LoVo (cell line): ENCODE measurements around the gene COG6.

ENCODE experiments used
- DNase-seq: peaks from one replicate; pipeline ENCODE4 v3.0.0-alpha.2; 2016; ENCODE audit warnings: low spot score

Gene COG6

DNA sequence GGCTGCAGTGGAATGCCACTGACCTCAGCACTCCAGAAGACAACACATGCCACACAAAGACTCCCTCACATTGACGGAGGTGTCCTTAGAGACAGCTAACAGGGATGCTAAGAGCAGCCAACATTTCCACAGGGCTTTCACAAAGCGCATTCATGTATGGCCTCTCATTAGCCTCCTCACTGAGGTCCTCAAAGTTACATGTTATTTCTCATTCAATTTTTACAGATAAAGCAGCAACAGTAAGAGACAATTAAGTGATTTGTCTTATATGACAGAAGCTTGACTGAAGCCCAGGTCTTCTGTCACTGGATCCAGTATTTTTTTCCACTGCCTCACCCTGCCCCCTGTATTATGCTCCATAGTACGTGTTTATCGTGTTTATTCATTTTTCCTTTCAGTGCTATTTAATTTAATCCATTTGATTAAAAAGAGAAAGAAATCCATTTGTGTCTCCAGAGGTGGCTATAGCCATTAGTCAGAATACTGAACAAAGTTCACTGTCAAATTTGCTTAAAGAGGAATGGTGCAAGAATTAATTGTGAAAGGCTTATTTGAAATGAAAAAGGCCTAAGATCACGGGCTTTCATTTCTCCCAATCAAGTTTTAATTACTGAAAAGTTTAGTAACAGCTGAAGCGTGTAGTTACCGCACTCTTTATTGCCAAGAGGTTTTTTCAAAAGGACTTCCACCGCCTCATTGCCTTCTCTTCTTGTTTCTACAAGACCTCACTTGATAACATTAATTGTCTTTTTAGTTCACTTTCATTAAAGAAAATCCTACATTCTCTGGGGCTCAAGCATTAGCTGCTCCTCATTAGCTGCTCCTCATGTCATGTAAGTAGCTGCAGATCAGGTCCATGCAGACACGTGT lies 115.0 kb downstream of the COG6 start:
- DNase-seq, result no peak

DNA sequence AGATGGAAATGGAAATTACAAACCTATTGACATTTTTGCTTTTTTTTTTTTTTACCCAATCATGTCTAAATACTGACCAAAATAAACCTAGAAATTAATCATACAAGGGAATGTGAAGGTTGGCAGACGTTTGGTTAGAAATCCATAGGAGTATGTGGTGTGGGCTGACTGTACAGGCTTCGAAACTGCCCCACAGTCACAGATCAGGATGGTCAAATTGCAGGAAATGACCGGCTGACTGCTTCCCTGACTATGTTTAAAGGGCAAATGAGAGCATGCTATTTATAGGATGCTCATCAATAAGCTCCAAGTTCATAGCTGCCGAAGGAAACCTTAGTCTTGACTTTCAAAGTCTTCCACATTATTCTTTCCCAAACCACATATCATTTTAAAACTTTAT lies 118.4 kb downstream of the COG6 start:
- no peak for DNase-seq

DNA sequence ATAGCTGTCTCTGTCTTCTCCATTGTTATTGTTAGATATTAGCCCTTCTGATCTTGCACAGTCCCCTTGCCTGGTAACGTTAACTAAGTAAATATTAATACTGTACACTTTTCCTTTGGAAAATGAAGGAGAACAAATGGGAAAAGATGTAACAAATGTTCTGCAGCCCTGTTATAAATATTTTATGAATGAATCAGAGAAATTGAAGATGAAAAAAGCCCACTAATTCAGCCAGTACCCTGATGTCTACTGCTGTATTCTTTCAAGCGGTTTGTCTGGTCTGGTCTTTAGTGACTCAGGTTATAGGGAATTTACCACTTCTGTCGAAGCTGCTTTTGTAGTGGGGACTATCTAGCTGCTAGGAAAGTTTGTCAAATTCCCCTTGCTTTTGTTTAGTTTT lies 121.0 kb downstream of the COG6 start:
- no peak for DNase-seq

DNA sequence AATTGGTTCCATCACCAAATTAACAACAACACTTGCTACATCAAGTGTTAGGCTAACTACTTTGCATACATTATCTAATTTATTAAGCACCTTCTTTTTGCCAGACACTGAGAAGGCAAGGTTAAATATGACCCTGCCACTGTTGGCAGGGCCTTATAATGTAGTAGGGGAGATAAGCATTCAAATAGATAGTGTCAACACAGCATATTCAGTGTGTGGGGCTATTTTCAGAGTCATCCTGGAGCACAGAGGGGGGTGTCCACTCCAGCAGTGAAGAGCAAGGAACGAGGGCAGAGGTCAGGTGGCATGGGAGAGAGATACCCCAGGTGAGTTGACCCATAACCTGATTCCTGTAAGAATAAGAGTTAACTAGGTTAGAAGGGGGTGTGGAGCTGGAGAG lies 121.6 kb downstream of the COG6 start:
- no peak for DNase-seq

DNA sequence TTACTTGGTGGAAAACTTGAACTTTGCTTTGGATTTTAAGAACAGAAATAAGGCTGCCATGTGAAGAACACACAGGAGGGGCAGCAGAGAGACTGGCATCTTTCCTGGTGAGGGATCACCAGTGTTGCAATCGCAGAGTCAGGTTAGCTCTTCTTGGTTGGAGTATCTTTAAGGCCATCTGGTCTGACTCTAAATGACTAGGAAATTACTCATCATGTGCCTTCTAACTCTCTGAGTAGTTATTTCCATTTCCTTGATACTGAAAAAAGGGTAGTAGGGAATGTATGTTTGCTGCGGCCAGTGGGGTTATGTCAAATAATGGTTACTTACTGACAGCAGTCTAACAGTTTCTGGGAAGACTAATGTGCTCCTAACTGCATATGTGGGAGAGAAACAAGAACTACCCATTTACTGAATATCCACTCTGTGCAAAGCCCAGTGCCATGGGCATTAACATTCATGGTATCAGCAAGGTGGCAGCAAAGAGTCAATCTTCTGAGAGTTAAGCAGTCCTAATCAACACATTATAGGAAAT lies 122.1 kb downstream of the COG6 start:
- peak; percentile 30 for DNase-seq

DNA sequence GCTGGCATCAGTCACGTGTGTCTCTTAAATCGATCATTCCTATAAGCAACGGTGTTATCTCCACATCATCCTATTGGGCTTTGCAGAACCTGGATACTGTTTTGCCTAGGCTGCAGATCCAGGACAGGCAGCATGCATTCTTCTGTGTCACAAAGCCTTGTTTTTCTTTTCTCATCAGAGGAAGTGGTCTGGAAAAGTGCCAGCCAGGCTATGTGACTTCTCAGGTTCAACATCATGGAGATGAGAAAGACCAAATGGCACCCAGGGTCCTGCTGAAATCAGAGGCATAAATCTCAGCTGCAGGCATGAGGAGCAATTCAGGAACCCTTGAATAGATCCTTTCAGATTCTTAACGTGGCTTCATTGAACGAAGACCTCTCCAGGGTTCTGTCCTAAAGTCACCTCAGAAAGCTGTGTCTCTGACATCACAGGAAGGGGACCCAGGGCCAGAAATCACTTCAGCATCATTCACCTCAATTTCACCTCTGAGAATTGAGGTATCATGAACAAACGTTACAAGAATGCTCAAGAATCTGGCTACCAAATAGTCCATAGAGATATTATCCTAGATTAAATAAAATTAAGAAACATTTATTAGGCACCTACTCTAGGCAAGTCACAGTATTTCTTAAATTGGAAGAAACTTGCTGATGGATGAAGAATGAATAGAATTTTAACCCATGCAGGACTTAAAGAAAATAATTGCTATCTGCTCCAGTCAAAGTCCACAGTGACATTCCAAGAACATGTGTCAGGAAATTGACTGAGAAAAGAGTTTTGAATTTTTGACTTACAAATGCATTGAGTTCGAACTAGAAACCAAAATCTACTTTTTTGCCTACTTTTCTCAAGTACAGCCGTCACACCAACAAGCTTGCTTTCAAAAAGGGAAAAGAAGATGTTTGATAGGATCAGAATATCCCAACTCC lies 124.1 kb downstream of the COG6 start:
- no peak for DNase-seq

DNA sequence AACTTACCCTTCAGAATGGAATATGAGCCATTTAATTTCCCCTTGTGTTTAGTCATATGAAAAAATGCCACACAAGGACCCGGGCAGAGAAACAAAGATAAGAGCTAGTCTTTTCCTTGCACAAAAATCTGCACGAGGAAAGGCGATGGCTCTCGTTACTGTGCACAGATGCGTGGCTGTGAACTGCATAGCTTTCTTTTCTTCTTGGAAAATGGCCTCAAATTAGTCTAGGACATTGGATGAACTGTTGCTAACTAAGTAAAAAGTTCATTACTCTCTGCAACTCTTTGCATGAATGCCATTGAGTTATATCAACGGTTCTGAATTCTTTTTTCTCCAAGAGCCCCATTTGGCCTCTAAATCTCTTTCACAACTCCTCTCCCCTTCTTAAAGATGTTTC lies 125.2 kb downstream of the COG6 start:
- DNase-seq, result no peak

DNA sequence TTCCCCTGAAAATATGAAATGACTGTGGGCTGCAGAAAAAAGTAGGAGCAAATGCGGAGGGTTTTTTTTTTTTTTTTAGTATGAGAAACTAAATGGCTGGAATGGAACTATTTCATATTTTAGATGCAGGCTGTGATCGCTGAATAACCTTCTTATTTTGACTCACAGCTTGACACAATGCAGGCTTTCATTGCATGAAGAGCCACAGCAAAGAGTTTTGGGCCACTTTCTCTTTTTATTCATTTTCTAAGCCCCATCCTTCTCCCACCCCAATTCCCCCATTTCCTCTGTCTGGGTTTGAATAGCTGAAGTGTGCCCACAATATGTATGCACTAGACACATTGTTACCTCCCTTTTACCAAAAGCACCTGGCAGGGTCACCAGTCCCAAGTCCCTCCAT lies 125.9 kb downstream of the COG6 start:
- DNase-seq, result no peak

DNA sequence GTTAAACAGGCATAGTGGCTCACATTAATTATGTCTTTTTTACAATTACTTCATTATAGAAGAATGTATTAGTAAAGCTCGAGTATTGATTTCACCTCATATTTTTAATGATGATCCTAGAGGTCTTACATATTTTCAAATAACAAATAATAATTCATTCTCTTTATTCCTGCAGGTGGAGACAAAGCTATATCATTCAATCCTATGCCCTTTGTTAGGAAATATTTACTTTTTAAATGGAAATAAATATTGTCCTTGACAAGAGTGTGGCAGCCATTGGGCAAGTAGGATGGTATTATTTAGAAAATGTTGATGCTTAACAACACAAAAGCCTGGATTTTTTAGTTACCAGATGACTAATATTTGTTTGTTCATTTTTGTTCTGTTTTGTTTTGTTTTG lies 127.6 kb downstream of the COG6 start:
- DNase-seq, result no peak

DNA sequence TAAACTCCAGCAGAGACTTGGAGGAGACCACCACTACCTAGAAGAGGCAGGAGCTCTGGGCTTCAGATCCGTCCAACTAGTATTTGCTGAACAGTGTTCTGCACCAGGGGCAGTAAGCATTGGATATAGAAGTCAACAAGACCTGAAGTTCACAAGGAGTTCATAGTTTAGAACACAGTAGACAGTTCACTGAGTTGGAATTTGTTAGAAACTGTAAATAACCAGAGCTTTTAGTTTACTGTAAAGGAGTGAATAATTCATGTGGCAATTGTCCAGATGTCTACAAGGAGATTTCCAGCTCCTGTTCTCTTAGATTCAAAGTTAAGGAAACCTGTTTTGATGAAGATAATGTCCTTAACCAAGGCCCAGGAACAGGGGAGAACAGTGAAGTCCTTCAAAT lies 128.9 kb downstream of the COG6 start:
- no peak for DNase-seq

DNA sequence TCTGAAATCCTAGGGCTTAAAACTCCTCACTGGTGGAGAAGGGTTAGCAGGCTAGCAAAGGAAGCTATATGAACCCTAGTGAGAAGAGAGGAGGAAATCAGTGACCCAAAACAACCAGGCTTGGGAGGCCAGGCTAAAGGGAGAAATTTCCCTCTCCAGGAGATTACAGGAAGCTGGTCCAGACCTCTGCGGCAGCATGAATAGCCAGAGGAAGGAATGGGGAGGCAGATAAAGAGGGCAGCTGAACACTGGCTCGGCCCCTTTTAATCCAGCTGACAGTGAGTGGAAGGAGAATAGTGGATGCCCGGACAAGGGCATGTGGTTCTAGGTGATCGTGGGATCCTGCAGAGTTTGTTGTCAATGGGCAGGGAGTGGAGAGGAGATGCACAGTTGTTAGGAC lies 130.6 kb downstream of the COG6 start:
- DNase-seq, result no peak

DNA sequence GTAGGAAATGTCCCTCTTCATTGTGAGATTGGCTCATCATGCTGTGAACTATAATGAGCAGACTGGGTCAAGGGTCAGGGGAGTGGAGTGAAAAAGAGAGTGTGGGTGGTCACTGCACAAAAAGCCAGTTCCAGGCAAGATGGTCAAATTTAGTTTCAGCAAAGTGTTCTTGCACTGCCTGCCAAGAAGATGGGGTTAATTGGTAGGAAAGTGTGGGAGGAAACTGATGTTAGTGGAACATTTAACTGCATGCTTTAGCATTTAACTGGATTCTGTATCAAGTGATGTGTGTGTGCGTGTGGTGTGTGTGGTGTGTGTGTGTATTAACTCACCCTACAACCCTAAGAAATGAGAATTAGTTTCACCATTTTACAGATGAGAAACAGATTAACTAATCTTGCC lies 131.6 kb downstream of the COG6 start:
- DNase-seq, result no peak

DNA sequence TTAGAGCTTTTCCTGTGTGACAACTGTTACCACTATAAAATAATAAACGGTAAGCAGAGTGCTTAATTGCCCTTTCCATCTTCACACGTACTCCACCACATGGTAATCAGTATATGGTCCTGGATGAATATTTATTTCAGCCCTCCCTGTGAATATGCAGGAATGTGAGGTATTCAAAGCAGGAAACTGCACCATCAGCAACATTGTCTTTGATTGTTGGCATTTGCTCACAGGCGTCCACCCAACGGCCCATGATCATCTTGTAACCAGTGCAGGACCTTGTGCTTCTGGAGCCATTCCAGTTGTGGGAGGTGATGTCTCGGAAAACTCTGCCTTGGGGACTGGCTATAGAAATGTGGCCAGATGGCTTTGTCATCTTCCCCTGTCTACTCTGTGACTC lies 132.6 kb downstream of the COG6 start:
- no peak for DNase-seq

DNA sequence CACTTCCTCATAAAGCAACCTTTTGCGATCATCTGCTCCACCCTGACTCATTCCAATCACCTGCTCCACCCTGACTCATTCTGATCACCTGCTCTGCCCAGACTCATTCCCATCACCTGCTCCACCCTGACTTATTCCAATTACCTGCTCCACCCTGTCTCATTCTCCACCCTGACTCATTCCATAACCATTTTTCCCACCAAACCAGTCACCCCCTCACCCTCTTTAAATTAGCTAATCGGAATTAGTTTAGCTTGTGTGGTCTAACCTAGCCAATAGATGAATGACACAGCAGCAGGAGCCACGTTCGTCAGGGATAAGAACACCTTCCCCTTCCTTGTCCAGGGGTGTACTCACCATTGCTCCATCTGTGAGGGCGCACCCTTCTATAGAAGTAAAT lies 134.0 kb downstream of the COG6 start:
- DNase-seq, result no peak
